ENCODE data around the gene TMEM139. TPM values are rescaled to one million over a fixed set of nuclear protein-coding genes. Genes with fewer than 3 reads are reported as not detected.

Gene TMEM139
- total RNA-seq, result 0.24 TPM in 1 of 2 replicates, not detected in the other

GRCh38 chr7:143284591-143285469 is at the start of gene TMEM139:
Gene TMEM139 (plus strand): TSS chr7:143284958. CDS start chr7:143285958, 1,000 bp downstream.

GRCh38 chr7:143263266-143264195 is 21.2 kb upstream of the TMEM139 start, which contains the start of gene GSTK1:
Gene GSTK1 (plus strand): TSS chr7:143263441. CDS start chr7:143263514, 73 bp downstream.

GRCh38 chr7:143287935-143288826 is 3.4 kb downstream of the TMEM139 start, which contains the start of gene CASP2:
Gene CASP2 (plus strand): TSS chr7:143288351. CDS start chr7:143288456, 105 bp downstream.

GRCh38 chr7:143315776-143316175 is 31.0 kb downstream of the TMEM139 start, which contains the start of gene CLCN1:
Gene CLCN1 (plus strand): TSS chr7:143316111. CDS start chr7:143316213, 102 bp downstream.

Other genes with a start within 250 kb of the TMEM139 start
- gene OR6V1, start 232.6 kb upstream of the TMEM139 start, total RNA-seq, result not detected in 2 replicates
- gene PIP, start 152.9 kb upstream of the TMEM139 start, total RNA-seq, result not detected in 2 replicates
- not detected in 2 replicates for gene TAS2R39, start 101.5 kb upstream of the TMEM139 start, total RNA-seq
- not detected in 2 replicates for gene TAS2R40, start 62.9 kb upstream of the TMEM139 start, total RNA-seq
- gene GSTK1, start 21.5 kb upstream of the TMEM139 start, total RNA-seq, result 132 and 150 TPM in 2 replicates
- 6.5 and 7.6 TPM in 2 replicates for gene CASP2, start 3.4 kb downstream of the TMEM139 start, total RNA-seq
- gene CLCN1, start 31.2 kb downstream of the TMEM139 start, total RNA-seq, result not detected in 2 replicates
- 0.94 and 1.5 TPM in 2 replicates for gene FAM131B, start 77.8 kb downstream of the TMEM139 start, total RNA-seq
- 120 and 135 TPM in 2 replicates for gene ZYX, start 96.4 kb downstream of the TMEM139 start, total RNA-seq
- gene EPHA1, start 123.9 kb downstream of the TMEM139 start, total RNA-seq, result not detected in 2 replicates
- not detected in 2 replicates for gene TAS2R60, start 158.5 kb downstream of the TMEM139 start, total RNA-seq
- gene TAS2R41, start 192.9 kb downstream of the TMEM139 start, total RNA-seq, result not detected in 2 replicates